Caco-2 (cell line): ENCODE measurements around the gene PRELID3B. TPM values are rescaled to one million over a fixed set of nuclear protein-coding genes. Genes with fewer than 3 reads are reported as not detected.
A peak's percentile ranks its signal among the peaks of the same experiment; 100 is the strongest.

Experiments used
- BruUV-seq: library from RNA; stranded (reverse); fragments of 400-500 nt; replicated peaks from 2 replicates; lab custom pipeline; 2021; lab: Mats Ljungman, UMichigan
- CTCF ChIA-PET: fragments of 300-600 bp; sonication (Branson Sonifier 250); formaldehyde crosslinking; loops from one replicate; lab custom pipeline; 2022; ENCODE audit warnings: antibody characterized with exemption; lab: Charles Lee
- POLR2A ChIA-PET: fragments of 300-600 bp; sonication (Branson Sonifier 250); formaldehyde crosslinking; loops from one replicate; lab custom pipeline; 2022; ENCODE audit warnings: antibody characterized with exemption; lab: Charles Lee
- DNase-seq, 2 experiments: peaks; one replicate each; pipeline versions ENCODE4 v3.0.0 to v3.0.0-alpha.2; 2020 to 2022
- H3K27me3 ChIP-seq: replicated peaks from 2 replicates; pipeline ENCODE4 v1.6.0; 2011; ENCODE audit warnings: low read length; ENCODE audit not compliant: control insufficient read depth, insufficient read depth
- H3K36me3 ChIP-seq: 2 replicates; pipeline ENCODE4 v1.5.1; 2011; ENCODE audit warnings: low read length; ENCODE audit not compliant: control insufficient read depth, insufficient read depth
- H3K4me1 ChIP-seq: fragments of 250-450 bp; sonication (Bioruptor Pico); 2 replicates; pipeline ENCODE4 v1.5.1; 2020; ENCODE audit warnings: mild to moderate bottlenecking
- H3K4me3 ChIP-seq: 2 replicates; pipeline ENCODE4 v1.5.1; 2011; ENCODE audit warnings: low read depth, mild to moderate bottlenecking, control low read depth, low read length
- H3K9me3 ChIP-seq: fragments of 250-450 bp; sonication (Bioruptor Pico); 2 replicates; pipeline ENCODE4 v1.5.1; 2020; ENCODE audit warnings: mild to moderate bottlenecking, moderate library complexity
- H3K27ac Mint-ChIP-seq: one replicate; pipeline ENCODE4 v1.8.0; 2022; ENCODE audit warnings: mixed read lengths; ENCODE audit not compliant: unreplicated experiment
- H3K27me3 Mint-ChIP-seq: one replicate; pipeline ENCODE4 v1.8.0; 2022; ENCODE audit warnings: mixed read lengths; ENCODE audit not compliant: insufficient read depth, unreplicated experiment
- H3K36me3 Mint-ChIP-seq: one replicate; pipeline ENCODE4 v1.8.0; 2022; ENCODE audit warnings: mild to moderate bottlenecking, mixed read lengths; ENCODE audit not compliant: insufficient read depth, unreplicated experiment
- H3K4me1 Mint-ChIP-seq: one replicate; pipeline ENCODE4 v1.8.0; 2022; ENCODE audit warnings: low read depth, mixed read lengths; ENCODE audit not compliant: unreplicated experiment
- H3K4me3 Mint-ChIP-seq: one replicate; pipeline ENCODE4 v1.8.0; 2022; ENCODE audit warnings: mild to moderate bottlenecking, moderate library complexity, mixed read lengths; ENCODE audit not compliant: unreplicated experiment
- H3K9me3 Mint-ChIP-seq: one replicate; pipeline ENCODE4 v1.8.0; 2022; ENCODE audit warnings: mixed read lengths; ENCODE audit not compliant: unreplicated experiment
- intact Hi-C: fragments of 100-400 bp; cut with micrococcal nuclease; formaldehyde crosslinking; loops from one replicate; pipeline ENCODE4 v1.10.0; 2022; ENCODE audit not compliant: unreplicated experiment
- total RNA-seq: library from RNA; stranded (reverse); gene quantifications from 2 replicates; pipeline ENCODE4 v1.2.3, GENCODE V29; 2022
- TF ChIP-seq, protein P1 (sequence below), 2 experiments: fragments of 200-600 bp in 1 of 2; IDR thresholded peaks; 1 replicate in 1 of 2; 2 replicates in 1 of 2; pipeline versions ENCODE4 v1.5.1 to v1.8.0; 2011 to 2022; ENCODE audit warnings: antibody characterized with exemption in 1 of 2, control low read depth in 1 of 2, inconsistent platforms in 1 of 2, low read depth in 1 of 2, low read length in 1 of 2, mild to moderate bottlenecking in 1 of 2, moderate library complexity in 1 of 2; ENCODE audit not compliant: insufficient read depth in 1 of 2, severe bottlenecking in 1 of 2, unreplicated experiment in 1 of 2

Gene PRELID3B
- total RNA-seq, 1 experiment from 2014 or later: 171 TPM

DNA sequence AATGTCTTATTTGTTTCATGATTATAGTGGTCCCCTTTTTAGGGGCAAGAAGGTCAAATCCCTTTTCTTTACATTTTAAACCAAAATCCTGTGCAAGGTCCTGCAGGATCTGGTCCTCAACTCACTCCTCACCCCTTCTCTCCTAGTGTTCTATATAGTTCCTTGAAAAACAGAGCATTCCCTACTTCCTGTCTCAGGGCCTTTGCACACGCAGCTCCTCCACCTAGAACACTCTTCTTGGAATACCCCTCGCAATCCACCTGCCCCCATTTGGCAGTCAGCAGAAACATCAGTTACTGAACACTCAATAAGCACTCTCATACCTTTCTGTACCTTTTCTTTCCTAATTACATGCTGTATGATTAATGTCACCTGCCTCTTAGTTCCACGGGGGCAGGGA lies 7.2 kb downstream of the PRELID3B start:
- Mint-ChIP-seq H3K27ac (no peak overlapping the region), H3K27me3 (no peaks in the 10 kb centered on the region), H3K4me3 (no peak overlapping the region), H3K4me1 (peaks cover 20% of the 10 kb centered on the region), H3K9me3 (no peaks in the 10 kb centered on the region), H3K36me3 (peaks cover 92% of the 10 kb centered on the region)
- H3K27me3 ChIP-seq: no peaks in the 10 kb centered on the region
- H3K4me3 ChIP-seq: no peak overlapping the region
- DNase-seq: no peak
- ChIA-PET POLR2A (no interaction called here), CTCF (no interaction called here)
- H3K36me3 ChIP-seq: peaks cover 17% of the 10 kb centered on the region
- H3K9me3 ChIP-seq: no peaks in the 10 kb centered on the region
- BruUV-seq: no TSS peak
- TF ChIP-seq, protein P1, sequence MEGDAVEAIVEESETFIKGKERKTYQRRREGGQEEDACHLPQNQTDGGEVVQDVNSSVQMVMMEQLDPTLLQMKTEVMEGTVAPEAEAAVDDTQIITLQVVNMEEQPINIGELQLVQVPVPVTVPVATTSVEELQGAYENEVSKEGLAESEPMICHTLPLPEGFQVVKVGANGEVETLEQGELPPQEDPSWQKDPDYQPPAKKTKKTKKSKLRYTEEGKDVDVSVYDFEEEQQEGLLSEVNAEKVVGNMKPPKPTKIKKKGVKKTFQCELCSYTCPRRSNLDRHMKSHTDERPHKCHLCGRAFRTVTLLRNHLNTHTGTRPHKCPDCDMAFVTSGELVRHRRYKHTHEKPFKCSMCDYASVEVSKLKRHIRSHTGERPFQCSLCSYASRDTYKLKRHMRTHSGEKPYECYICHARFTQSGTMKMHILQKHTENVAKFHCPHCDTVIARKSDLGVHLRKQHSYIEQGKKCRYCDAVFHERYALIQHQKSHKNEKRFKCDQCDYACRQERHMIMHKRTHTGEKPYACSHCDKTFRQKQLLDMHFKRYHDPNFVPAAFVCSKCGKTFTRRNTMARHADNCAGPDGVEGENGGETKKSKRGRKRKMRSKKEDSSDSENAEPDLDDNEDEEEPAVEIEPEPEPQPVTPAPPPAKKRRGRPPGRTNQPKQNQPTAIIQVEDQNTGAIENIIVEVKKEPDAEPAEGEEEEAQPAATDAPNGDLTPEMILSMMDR (IDR thresholded peaks at IDR 0.05; ENCODE audit: insufficient read depth in 1 of 2, low read depth in 1 of 2, low read length in 1 of 2, severe bottlenecking in 1 of 2, unreplicated experiment in 1 of 2): no peak
- intact Hi-C loops: no loop called here
- H3K4me1 ChIP-seq: peaks cover 32% of the 10 kb centered on the region

DNA sequence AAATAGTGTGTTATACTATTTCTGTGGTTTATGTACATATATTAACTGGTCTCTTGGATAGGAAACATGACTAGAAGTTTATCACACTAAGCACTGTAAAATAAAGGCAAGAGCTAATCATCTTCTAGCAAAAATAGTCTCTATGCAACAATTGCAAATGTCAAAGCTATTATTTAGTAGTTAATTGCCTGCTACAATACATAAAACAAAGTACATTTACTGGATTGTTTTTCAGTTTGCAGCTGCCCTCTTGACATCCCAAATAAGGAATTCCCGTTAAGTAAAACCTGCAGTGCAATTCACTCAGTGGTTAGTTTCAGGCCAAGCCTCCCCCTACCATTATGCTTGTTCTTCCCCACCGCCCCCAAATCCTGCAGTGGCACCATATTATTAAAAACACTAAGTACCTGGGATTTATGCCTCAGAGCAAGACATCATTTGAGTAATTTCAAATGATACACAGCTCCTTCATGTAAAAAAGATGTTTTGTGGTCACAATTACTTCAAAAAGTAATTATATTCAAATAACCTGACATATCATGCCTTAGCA lies 8.9 kb downstream of the PRELID3B start:
- TF ChIP-seq, protein P1 (IDR thresholded peaks at IDR 0.05; ENCODE audit: insufficient read depth in 1 of 2, low read depth in 1 of 2, low read length in 1 of 2, severe bottlenecking in 1 of 2, unreplicated experiment in 1 of 2): no peak
- Histone ChIP-seq H3K27me3 (no peaks in the 10 kb centered on the region), H3K36me3 (peaks cover 20% of the 10 kb centered on the region), H3K9me3 (no peaks in the 10 kb centered on the region), H3K4me3 (no peak overlapping the region), H3K4me1 (peaks cover 21% of the 10 kb centered on the region)
- no peak for DNase-seq
- Mint-ChIP-seq H3K9me3 (no peaks in the 10 kb centered on the region), H3K27me3 (no peaks in the 10 kb centered on the region), H3K36me3 (peaks cover 94% of the 10 kb centered on the region), H3K4me3 (peak overlapping the region; percentile 35), H3K27ac (no peak overlapping the region), H3K4me1 (peaks cover 13% of the 10 kb centered on the region)
- intact Hi-C loops: loop anchor here (2.0 to 5.0 kb wide), 2 partner anchors 143 to 161 kb away; no protein-coding TSS in a partner anchor
- ChIA-PET POLR2A (interaction anchor here (0.6 to 1.6 kb wide), 4 partner anchors 14 to 483 kb away, joined by 3 to 7 read pairs (median 4); no protein-coding TSS in a partner anchor), CTCF (interaction anchor here (0.6 kb wide), 2 partner anchors 188 to 259 kb away, joined by 3 read pairs; no protein-coding TSS in a partner anchor)
- no TSS peak for BruUV-seq

DNA sequence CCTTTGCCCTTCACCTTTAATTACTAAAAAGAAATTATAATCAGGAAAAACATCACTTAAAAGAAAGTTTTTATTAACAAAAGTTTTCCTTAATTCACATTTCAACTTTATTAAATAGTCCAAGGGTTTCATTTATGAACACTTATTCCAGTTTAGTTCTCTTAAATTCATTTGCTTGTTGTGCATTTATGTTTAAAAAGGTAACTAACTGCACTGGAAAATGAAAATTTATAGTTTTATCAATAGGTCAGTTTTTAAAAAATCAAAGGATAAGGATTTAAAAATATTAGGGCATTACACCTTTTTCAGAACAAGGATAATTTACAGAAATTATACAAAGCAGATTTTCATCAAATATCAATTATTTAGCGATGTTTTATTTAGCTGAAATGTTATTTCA lies 9.5 kb downstream of the PRELID3B start:
- H3K4me3 ChIP-seq: peak overlapping the region; percentile 49
- Mint-ChIP-seq H3K27ac (peak overlapping the region; percentile 90), H3K36me3 (peaks cover 94% of the 10 kb centered on the region), H3K9me3 (no peaks in the 10 kb centered on the region), H3K27me3 (no peaks in the 10 kb centered on the region), H3K4me3 (peak overlapping the region; percentile 85), H3K4me1 (peaks cover 13% of the 10 kb centered on the region)
- intact Hi-C loops: loop anchor here (2.0 to 5.0 kb wide), 2 partner anchors 142 to 161 kb away; no protein-coding TSS in a partner anchor
- no peaks in the 10 kb centered on the region for H3K9me3 ChIP-seq
- no TSS peak for BruUV-seq
- peaks cover 21% of the 10 kb centered on the region for H3K4me1 ChIP-seq
- no peak for DNase-seq
- H3K27me3 ChIP-seq: no peaks in the 10 kb centered on the region
- CTCF ChIA-PET: interaction anchor here (0.9 to 1.2 kb wide), 2 partner anchors 17 to 30 kb away, joined by 3 to 4 read pairs; no protein-coding TSS in a partner anchor
- POLR2A ChIA-PET: interaction anchor here (0.7 to 2.3 kb wide), 6 partner anchors 15 to 322 kb away, joined by 3 to 21 read pairs (median 10); partner anchors contain the start of gene NELFCD
- TF ChIP-seq, protein P1 (IDR thresholded peaks at IDR 0.05; ENCODE audit: insufficient read depth in 1 of 2, low read depth in 1 of 2, low read length in 1 of 2, severe bottlenecking in 1 of 2, unreplicated experiment in 1 of 2): no peak
- peaks cover 20% of the 10 kb centered on the region for H3K36me3 ChIP-seq
